ENCODE results near the gene GXYLT1.

The GXYLT1 gene

GRCh38 chr12:42180990-42181596 lies 36.4 kb upstream of the GXYLT1 start:
- TF ChIP-seq FOXP2 (optimal IDR thresholded peaks at IDR 0.05; ENCODE audit: control extremely low read depth, extremely low read length, insufficient read depth): no peak
- TF ChIP-seq EZH2 (IDR thresholded peaks at IDR 0.05): no peak
- no peak for TF ChIP-seq POLR2AphosphoS5 (IDR thresholded peaks at IDR 0.05; ENCODE audit: borderline replicate concordance, low read depth, low read length)
- Histone ChIP-seq H3K27ac (no peak overlapping the region), H3K36me3 (ENCODE audit: insufficient read depth, low read length) (peaks cover 5% of the 10 kb centered on the region; the same call in 1 of the 2 replicates), H3K4me3 (no peak overlapping the region), H3K9ac (ENCODE audit: insufficient read length) (no peak overlapping the region), H3K9me3 (ENCODE audit: low read depth, low read length) (no peaks in the 10 kb centered on the region)
- peak; percentile 8 for DNase-seq (ENCODE audit: low read depth, low spot score)

GRCh38 chr12:42178101-42178500 lies 33.4 kb upstream of the GXYLT1 start:
- Histone ChIP-seq H3K9me3 (ENCODE audit: low read depth, low read length) (no peaks in the 10 kb centered on the region), H3K9ac (ENCODE audit: insufficient read length) (no peak overlapping the region), H3K4me3 (no peak overlapping the region), H3K36me3 (ENCODE audit: insufficient read depth, low read length) (peaks cover 5% of the 10 kb centered on the region; the same call in 1 of the 2 replicates), H3K27ac (no peak overlapping the region)
- TF ChIP-seq EZH2 (IDR thresholded peaks at IDR 0.05): no peak
- no peak for TF ChIP-seq POLR2AphosphoS5 (IDR thresholded peaks at IDR 0.05; ENCODE audit: borderline replicate concordance, low read depth, low read length)
- no peak for DNase-seq (ENCODE audit: low read depth, low spot score)

GRCh38 chr12:42174978-42175377 lies 30.3 kb upstream of the GXYLT1 start:
- DNase-seq (ENCODE audit: low read depth, low spot score): no peak
- Histone ChIP-seq H3K4me3 (no peak overlapping the region), H3K36me3 (ENCODE audit: insufficient read depth, low read length) (peaks cover 5% of the 10 kb centered on the region; the same call in 1 of the 2 replicates), H3K27ac (no peak overlapping the region), H3K9me3 (ENCODE audit: low read depth, low read length) (no peaks in the 10 kb centered on the region), H3K9ac (ENCODE audit: insufficient read length) (no peak overlapping the region)
- no peak for TF ChIP-seq POLR2AphosphoS5 (IDR thresholded peaks at IDR 0.05; ENCODE audit: borderline replicate concordance, low read depth, low read length)
- no peak for TF ChIP-seq EZH2 (IDR thresholded peaks at IDR 0.05)
- no peak for TF ChIP-seq FOXP2 (optimal IDR thresholded peaks at IDR 0.05; ENCODE audit: control extremely low read depth, extremely low read length, insufficient read depth)

- no peak for DNase-seq (ENCODE audit: low read depth, low spot score)
- no peak for TF ChIP-seq EZH2 (IDR thresholded peaks at IDR 0.05)
- TF ChIP-seq POLR2AphosphoS5 (IDR thresholded peaks at IDR 0.05; ENCODE audit: borderline replicate concordance, low read depth, low read length): no peak
- TF ChIP-seq FOXP2 (optimal IDR thresholded peaks at IDR 0.05; ENCODE audit: control extremely low read depth, extremely low read length, insufficient read depth): no peak
- Histone ChIP-seq H3K4me3 (no peak overlapping the region), H3K9ac (ENCODE audit: insufficient read length) (no peak overlapping the region), H3K9me3 (ENCODE audit: low read depth, low read length) (no peaks in the 10 kb centered on the region), H3K36me3 (ENCODE audit: insufficient read depth, low read length) (peaks cover 5% of the 10 kb centered on the region; the same call in 1 of the 2 replicates), H3K27ac (no peak overlapping the region)
Measured at GRCh38 chr12:42173961-42174521, 29.4 kb upstream of the GXYLT1 start.

GRCh38 chr12:42172441-42173210 lies 28.0 kb upstream of the GXYLT1 start:
- no peak overlapping the region for H3K9ac ChIP-seq (ENCODE audit: insufficient read length)
- DNase-seq (ENCODE audit: low read depth, low spot score): no peak
- TF ChIP-seq POLR2AphosphoS5 (IDR thresholded peaks at IDR 0.05; ENCODE audit: borderline replicate concordance, low read depth, low read length): no peak
- H3K27ac ChIP-seq: no peak overlapping the region
- peaks cover 5% of the 10 kb centered on the region; the same call in 1 of the 2 replicates for H3K36me3 ChIP-seq (ENCODE audit: insufficient read depth, low read length)
- no peaks in the 10 kb centered on the region for H3K9me3 ChIP-seq (ENCODE audit: low read depth, low read length)
- no peak overlapping the region for H3K4me3 ChIP-seq

- Histone ChIP-seq H3K4me3 (no peak overlapping the region), H3K9me3 (ENCODE audit: low read depth, low read length) (no peaks in the 10 kb centered on the region), H3K9ac (ENCODE audit: insufficient read length) (no peak overlapping the region), H3K36me3 (ENCODE audit: insufficient read depth, low read length) (no peaks in the 10 kb centered on the region), H3K27ac (no peak overlapping the region)
- DNase-seq (ENCODE audit: low read depth, low spot score): no peak
- TF ChIP-seq FOXP2 (optimal IDR thresholded peaks at IDR 0.05; ENCODE audit: control extremely low read depth, extremely low read length, insufficient read depth) (no peak), EZH2 (IDR thresholded peaks at IDR 0.05) (no peak), POLR2AphosphoS5 (IDR thresholded peaks at IDR 0.05; ENCODE audit: borderline replicate concordance, low read depth, low read length) (no peak)
Measured at GRCh38 chr12:42167711-42168110, 23.0 kb upstream of the GXYLT1 start.

GRCh38 chr12:42166501-42166900 lies 21.8 kb upstream of the GXYLT1 start:
- no peak for DNase-seq (ENCODE audit: low read depth, low spot score)
- TF ChIP-seq EZH2 (IDR thresholded peaks at IDR 0.05): no peak
- no peak for TF ChIP-seq POLR2AphosphoS5 (IDR thresholded peaks at IDR 0.05; ENCODE audit: borderline replicate concordance, low read depth, low read length)
- TF ChIP-seq FOXP2 (optimal IDR thresholded peaks at IDR 0.05; ENCODE audit: control extremely low read depth, extremely low read length, insufficient read depth): no peak
- Histone ChIP-seq H3K27ac (no peak overlapping the region), H3K36me3 (ENCODE audit: insufficient read depth, low read length) (no peaks in the 10 kb centered on the region), H3K9me3 (ENCODE audit: low read depth, low read length) (no peaks in the 10 kb centered on the region), H3K4me3 (no peak overlapping the region), H3K9ac (ENCODE audit: insufficient read length) (no peak overlapping the region)

GRCh38 chr12:42163913-42164312 lies 19.2 kb upstream of the GXYLT1 start:
- TF ChIP-seq POLR2AphosphoS5 (IDR thresholded peaks at IDR 0.05; ENCODE audit: borderline replicate concordance, low read depth, low read length) (no peak), EZH2 (IDR thresholded peaks at IDR 0.05) (no peak), FOXP2 (optimal IDR thresholded peaks at IDR 0.05; ENCODE audit: control extremely low read depth, extremely low read length, insufficient read depth) (no peak)
- Histone ChIP-seq H3K36me3 (ENCODE audit: insufficient read depth, low read length) (peaks cover 10% of the 10 kb centered on the region), H3K9me3 (ENCODE audit: low read depth, low read length) (no peaks in the 10 kb centered on the region), H3K27ac (no peak overlapping the region), H3K9ac (ENCODE audit: insufficient read length) (no peak overlapping the region), H3K4me3 (no peak overlapping the region)
- DNase-seq (ENCODE audit: low read depth, low spot score): no peak
